Ascending aorta (tissue), 2 donors: Measurements from ENCODE around the gene PDE6B. TPM values are rescaled to one million over a fixed set of nuclear protein-coding genes. Genes with fewer than 3 reads are reported as not detected.
A peak's percentile ranks its signal among the peaks of the same experiment; 100 is the strongest.
"Not testable (repeated sequence)": the region's sequence is repeated elsewhere in the genome, so short reads cannot be mapped to it uniquely, and the experiment has no call there.

Source experiments
- DNase-seq, 2 donors: peaks; one replicate each; pipeline ENCODE4 v3.0.0-alpha.2; 2019; ENCODE audit warnings: low spot score in 2 of 2
- H3K27ac ChIP-seq, 2 donors: fragments of 200-600 bp; sonication (generic); one replicate each; pipeline ENCODE4 v1.5.1; 2016 to 2017; ENCODE audit warnings: mild to moderate bottlenecking in 1 of 2
- H3K27me3 ChIP-seq: fragments of 200-600 bp; sonication (generic); one replicate; pipeline ENCODE4 v1.5.1; 2017
- H3K36me3 ChIP-seq, 2 donors: fragments of 200-600 bp; sonication (generic); one replicate each; pipeline ENCODE4 v1.5.1; 2016
- H3K4me1 ChIP-seq, 2 donors: fragments of 200-600 bp; sonication (generic); one replicate each; pipeline ENCODE4 v1.5.1; 2016 to 2017; ENCODE audit warnings: mild to moderate bottlenecking in 1 of 2
- H3K4me3 ChIP-seq, 2 donors: fragments of 200-600 bp; sonication (generic); one replicate each; pipeline ENCODE4 v1.5.1; 2016 to 2017; ENCODE audit warnings: mild to moderate bottlenecking in 1 of 2
- H3K9me3 ChIP-seq, 2 donors: fragments of 200-600 bp; sonication (generic); one replicate each; pipeline ENCODE4 v1.5.1; 2016
- intact Hi-C: fragments of 100-400 bp; cut with DNase I; formaldehyde crosslinking; loops from one replicate; pipeline ENCODE4 v1.15.1; 2023
- total RNA-seq: library from RNA; depleted of rRNA; stranded (reverse); fragments of >200 nt; gene quantifications from one replicate; pipeline ENCODE4 v1.1.0, GENCODE V29; 2016
- TF ChIP-seq, protein P1 (sequence below), 3 experiments: fragments of 200-600 bp in 2 of 3; fragments of 450-650 bp in 1 of 3; sonication (generic) in 2 of 3; IDR thresholded peaks; one replicate each; pipeline ENCODE4 v1.5.1; 2016 to 2019; ENCODE audit warnings: antibody characterized with exemption in 3 of 3, mild to moderate bottlenecking in 1 of 3, moderate library complexity in 1 of 3

Gene PDE6B
- total RNA-seq, 1 donor from 2014 or later: not detected

DNA sequence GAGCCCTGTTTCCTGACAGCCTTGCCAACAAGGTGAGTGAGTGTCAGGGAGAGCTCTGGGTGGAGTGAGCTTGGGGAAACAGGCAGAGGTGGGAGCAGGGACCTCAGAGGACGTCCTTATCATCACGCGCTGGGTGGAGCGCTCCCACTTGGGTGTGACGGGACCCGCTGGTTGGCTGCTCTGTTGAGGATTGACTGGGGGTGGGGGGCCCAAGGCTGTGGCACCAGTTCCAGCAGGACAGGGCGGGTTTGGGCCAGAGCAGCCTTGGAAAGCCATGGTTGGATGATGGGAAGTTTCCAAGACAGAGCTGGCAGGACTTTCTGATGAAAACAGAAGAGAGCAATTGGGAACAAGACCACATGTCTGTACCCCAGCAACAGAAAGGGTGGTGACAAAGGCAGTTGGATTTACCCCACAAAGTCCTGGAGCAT lies 77.3 kb downstream of the PDE6B start:
- TF ChIP-seq, protein P1, sequence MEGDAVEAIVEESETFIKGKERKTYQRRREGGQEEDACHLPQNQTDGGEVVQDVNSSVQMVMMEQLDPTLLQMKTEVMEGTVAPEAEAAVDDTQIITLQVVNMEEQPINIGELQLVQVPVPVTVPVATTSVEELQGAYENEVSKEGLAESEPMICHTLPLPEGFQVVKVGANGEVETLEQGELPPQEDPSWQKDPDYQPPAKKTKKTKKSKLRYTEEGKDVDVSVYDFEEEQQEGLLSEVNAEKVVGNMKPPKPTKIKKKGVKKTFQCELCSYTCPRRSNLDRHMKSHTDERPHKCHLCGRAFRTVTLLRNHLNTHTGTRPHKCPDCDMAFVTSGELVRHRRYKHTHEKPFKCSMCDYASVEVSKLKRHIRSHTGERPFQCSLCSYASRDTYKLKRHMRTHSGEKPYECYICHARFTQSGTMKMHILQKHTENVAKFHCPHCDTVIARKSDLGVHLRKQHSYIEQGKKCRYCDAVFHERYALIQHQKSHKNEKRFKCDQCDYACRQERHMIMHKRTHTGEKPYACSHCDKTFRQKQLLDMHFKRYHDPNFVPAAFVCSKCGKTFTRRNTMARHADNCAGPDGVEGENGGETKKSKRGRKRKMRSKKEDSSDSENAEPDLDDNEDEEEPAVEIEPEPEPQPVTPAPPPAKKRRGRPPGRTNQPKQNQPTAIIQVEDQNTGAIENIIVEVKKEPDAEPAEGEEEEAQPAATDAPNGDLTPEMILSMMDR (IDR thresholded peaks at IDR 0.05): no peak

DNA sequence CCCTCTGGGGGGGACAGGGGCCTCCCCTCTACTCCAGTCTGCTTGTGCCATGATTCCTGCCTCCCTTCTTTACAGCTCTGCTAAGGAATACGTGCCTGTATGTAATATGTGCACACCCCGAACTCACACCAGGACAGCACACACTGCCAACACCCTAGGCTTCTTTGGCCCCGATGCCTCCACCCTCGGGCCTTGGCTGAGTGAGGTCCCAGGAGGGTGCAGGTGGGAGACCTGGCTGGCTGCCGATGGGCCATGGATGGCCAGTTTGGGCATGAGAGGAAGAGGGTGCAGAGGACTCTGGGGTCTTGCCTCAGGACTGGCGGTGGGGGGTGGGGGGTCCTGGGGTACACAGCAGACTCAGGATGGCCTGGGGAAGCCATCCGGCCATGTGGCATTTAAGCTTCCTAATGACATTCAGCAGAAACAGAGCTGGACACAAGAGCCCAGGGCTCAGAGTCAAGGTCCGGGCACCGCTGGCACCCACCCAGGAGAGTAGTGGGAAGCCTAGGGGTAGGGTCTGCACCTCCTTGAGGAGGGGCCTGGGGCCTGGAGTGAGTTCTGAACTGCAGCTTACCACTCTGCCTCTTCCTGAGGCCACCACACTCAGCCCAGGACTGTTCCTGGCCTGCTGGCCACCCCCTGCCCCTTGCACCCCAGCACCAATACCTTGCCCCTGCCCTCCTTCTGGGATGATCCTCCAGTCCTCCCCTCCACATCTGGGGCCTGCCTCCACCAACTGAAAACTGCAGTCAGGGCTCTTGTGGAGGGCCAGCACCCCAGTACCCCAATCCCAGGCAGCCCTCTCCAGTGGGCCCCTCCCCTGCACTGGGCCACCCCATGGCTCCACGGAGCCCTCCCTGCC lies 78.2 kb downstream of the PDE6B start:
- H3K27ac ChIP-seq: no peak overlapping the region
- intact Hi-C loops: no loop called here
- H3K4me1 ChIP-seq: peaks cover 6 to 13% of the 10 kb centered on the region in 2 donors
- no peaks in the 10 kb centered on the region for H3K36me3 ChIP-seq
- no peaks in the 10 kb centered on the region for H3K9me3 ChIP-seq
- TF ChIP-seq, protein P1 (IDR thresholded peaks at IDR 0.05): no peak
- no peaks in the 10 kb centered on the region for H3K27me3 ChIP-seq
- H3K4me3 ChIP-seq: no peak overlapping the region
- DNase-seq: peak in 1 of 2 donors; percentile 62

More for the DNA sequence above, 77.3 kb downstream of the PDE6B start:
- Histone ChIP-seq H3K4me1 (peaks cover 6 to 7% of the 10 kb centered on the region in 2 donors), H3K27me3 (no peaks in the 10 kb centered on the region), H3K27ac (no peak overlapping the region), H3K4me3 (no peak overlapping the region), H3K36me3 (no peaks in the 10 kb centered on the region), H3K9me3 (no peaks in the 10 kb centered on the region)
- DNase-seq: peak in 1 of 2 donors; percentile 62
- intact Hi-C loops: no loop called here

GRCh38 chr4:704198-704891 lies 79.0 kb downstream of the PDE6B start:
- intact Hi-C loops: no loop called here
- peaks cover 6 to 13% of the 10 kb centered on the region in 2 donors for H3K4me1 ChIP-seq
- DNase-seq: peak in 1 of 2 donors; percentile 62
- H3K9me3 ChIP-seq: no peaks in the 10 kb centered on the region
- no peak overlapping the region for H3K4me3 ChIP-seq
- no peaks in the 10 kb centered on the region for H3K36me3 ChIP-seq
- H3K27ac ChIP-seq: no peak overlapping the region
- no peaks in the 10 kb centered on the region for H3K27me3 ChIP-seq
- TF ChIP-seq, protein P1 (IDR thresholded peaks at IDR 0.05): no peak

- no peaks in the 10 kb centered on the region for H3K9me3 ChIP-seq
- no peaks in the 10 kb centered on the region for H3K27me3 ChIP-seq
- H3K27ac ChIP-seq: peak overlapping the region; percentile 49 to 79
- H3K4me1 ChIP-seq: peaks cover 6 to 13% of the 10 kb centered on the region in 2 donors
- TF ChIP-seq, protein P1 (IDR thresholded peaks at IDR 0.05): no peak
- no peaks in the 10 kb centered on the region for H3K36me3 ChIP-seq
- intact Hi-C loops: loop anchor here (1.0 to 5.0 kb wide), 4 partner anchors 31 to 1302 kb away; partner anchors contain the start of genes ATP5ME, MYL5, NELFA and ZNF141
- DNase-seq: no peak
- peak overlapping the region; percentile 75 to 100 for H3K4me3 ChIP-seq
These were observed 79.6 kb downstream of the PDE6B start for GRCh38 chr4:704971-705277.

GRCh38 chr4:705278-706082 lies 80.1 kb downstream of the PDE6B start, which contains the start of gene PCGF3:
Gene PCGF3, plus strand, starts transcription at chr4:705832. Its CDS starts 27,849 bp downstream, at chr4:733681.
- Histone ChIP-seq H3K4me1 (peaks cover 6 to 13% of the 10 kb centered on the region in 2 donors), H3K9me3 (no peaks in the 10 kb centered on the region), H3K27ac (peak within 1 kb of the TSS; percentile 79 to 92), H3K27me3 (no peaks in the 10 kb centered on the region), H3K4me3 (peak within 1 kb of the TSS; percentile 75 to 100), H3K36me3 (no peaks in the 10 kb centered on the region)
- peak; percentile 81 to 98 for DNase-seq
- TF ChIP-seq, protein P1 (IDR thresholded peaks at IDR 0.05): no peak
- intact Hi-C loops: loop anchor here (1.0 to 5.0 kb wide), 4 partner anchors 31 to 1302 kb away; partner anchors contain the start of genes ATP5ME, MYL5, NELFA and ZNF141

- H3K4me3 ChIP-seq: peak overlapping the region; percentile 75 to 100
- H3K27ac ChIP-seq: peak overlapping the region; percentile 79 to 92
- H3K27me3 ChIP-seq, DNase-seq, H3K36me3 ChIP-seq, H3K9me3 ChIP-seq: not testable (repeated sequence)
- peaks cover 6 to 13% of the 10 kb centered on the region in 2 donors for H3K4me1 ChIP-seq
- intact Hi-C loops: loop anchor here (5.0 kb wide), 2 partner anchors 369 to 1301 kb away; partner anchors contain the start of genes NELFA and ZNF141
These were observed 80.8 kb downstream of the PDE6B start for GRCh38 chr4:706083-706633.
